GM19193 (cell line): ENCODE data around the gene ATF3.

Experiments used
- POLR2A ChIP-seq: IDR thresholded peaks from 4 replicates; pipeline ENCODE4 v1.6.1; 2011; ENCODE audit not compliant: insufficient read depth, insufficient read length; ENCODE audit errors: extremely low read depth

The ATF3 gene

GRCh38 chr1:212608392-212608958 is at the start of gene ATF3:
Gene ATF3, plus strand, starts transcription at chr1:212608761. Its CDS starts 6,261 bp downstream, at chr1:212615022.
- TF ChIP-seq POLR2A, result peak; percentile 100

- TF ChIP-seq POLR2A, result no peak
These were observed 48.6 kb upstream of the ATF3 start for GRCh38 chr1:212559929-212560328.

- no peak for TF ChIP-seq POLR2A
These were observed 47.6 kb upstream of the ATF3 start for GRCh38 chr1:212560933-212561460.

GRCh38 chr1:212561501-212561931 is 47.0 kb upstream of the ATF3 start:
- TF ChIP-seq POLR2A, result no peak

GRCh38 chr1:212562771-212563170 is 45.8 kb upstream of the ATF3 start:
- no peak for TF ChIP-seq POLR2A

GRCh38 chr1:212565079-212565478 is 43.5 kb upstream of the ATF3 start:
- TF ChIP-seq POLR2A, result no peak

- TF ChIP-seq POLR2A, result no peak
These were observed 42.8 kb upstream of the ATF3 start for GRCh38 chr1:212565571-212566305.

GRCh38 chr1:212566522-212567479 is 41.8 kb upstream of the ATF3 start:
- TF ChIP-seq POLR2A, result no peak

- TF ChIP-seq POLR2A, result no peak
These were observed 40.9 kb upstream of the ATF3 start for GRCh38 chr1:212567638-212568037.

- no peak for TF ChIP-seq POLR2A
These were observed 39.5 kb upstream of the ATF3 start for GRCh38 chr1:212568978-212569537.

GRCh38 chr1:212574732-212575131 is 33.8 kb upstream of the ATF3 start:
- no peak for TF ChIP-seq POLR2A

- TF ChIP-seq POLR2A, result no peak
These were observed 33.2 kb upstream of the ATF3 start for GRCh38 chr1:212575333-212575732.

- TF ChIP-seq POLR2A, result no peak
These were observed 30.5 kb upstream of the ATF3 start for GRCh38 chr1:212578041-212578440.

GRCh38 chr1:212581034-212581433 is 27.5 kb upstream of the ATF3 start:
- no peak for TF ChIP-seq POLR2A

- no peak for TF ChIP-seq POLR2A
These were observed 26.3 kb upstream of the ATF3 start for GRCh38 chr1:212582291-212582690.
